GM23338 (cell line): Measurements from ENCODE around the gene GFRA4. TPM values are rescaled to one million over a fixed set of nuclear protein-coding genes. Genes with fewer than 3 reads are reported as not detected.

Experiments
- ATAC-seq: fragments of 200-7000 bp; cut with Tn5 transposase; 3 replicates; pipeline ENCODE4 v1.9.1; 2020
- DNase-seq: peaks from one replicate; pipeline ENCODE4 v3.0.0-alpha.2; 2015; ENCODE audit warnings: low spot score
- H2AFZ ChIP-seq: fragments of 200-600 bp; sonication (generic); 2 replicates; pipeline ENCODE4 v1.8.0; 2016; ENCODE audit warnings: antibody characterized with exemption, mild to moderate bottlenecking, moderate library complexity
- H3F3A ChIP-seq: fragments of 200-600 bp; sonication (generic); replicated peaks from 2 replicates; pipeline ENCODE4 v1.8.0; 2017; ENCODE audit warnings: antibody characterized with exemption, mixed run types, low read depth
- H3K27ac ChIP-seq: fragments of 200-600 bp; sonication (generic); 2 replicates; pipeline ENCODE4 v1.6.1; 2016; ENCODE audit warnings: low read depth
- H3K27me3 ChIP-seq: fragments of 200-600 bp; sonication (generic); 2 replicates; pipeline ENCODE4 v1.8.0; 2016; ENCODE audit warnings: mild to moderate bottlenecking, mixed run types, moderate library complexity; ENCODE audit not compliant: insufficient read depth
- H3K36me3 ChIP-seq: fragments of 200-600 bp; sonication (generic); 2 replicates; pipeline ENCODE4 v1.8.0; 2016; ENCODE audit warnings: mild to moderate bottlenecking; ENCODE audit not compliant: insufficient read depth
- H3K4me1 ChIP-seq: fragments of 200-600 bp; sonication (generic); 2 replicates; pipeline ENCODE4 v1.8.0; 2016; ENCODE audit warnings: mild to moderate bottlenecking, moderate library complexity; ENCODE audit not compliant: insufficient read depth
- H3K4me2 ChIP-seq: fragments of 200-600 bp; sonication (generic); 2 replicates; pipeline ENCODE4 v1.7.1; 2017; ENCODE audit warnings: mixed run types
- H3K4me3 ChIP-seq: fragments of 200-600 bp; sonication (generic); 2 replicates; pipeline ENCODE4 v1.6.1; 2016; ENCODE audit warnings: mixed run types
- H3K79me2 ChIP-seq: fragments of 200-600 bp; sonication (generic); replicated peaks from 2 replicates; pipeline ENCODE4 v1.8.0; 2017; ENCODE audit warnings: mild to moderate bottlenecking; ENCODE audit not compliant: insufficient read depth
- H3K9me2 ChIP-seq: fragments of 200-600 bp; sonication (generic); 2 replicates; pipeline ENCODE4 v1.8.0; 2017; ENCODE audit not compliant: insufficient read depth
- H4K20me1 ChIP-seq: fragments of 200-600 bp; sonication (generic); replicated peaks from 2 replicates; pipeline ENCODE4 v1.8.0; 2017; ENCODE audit warnings: mild to moderate bottlenecking; ENCODE audit not compliant: insufficient read depth
- H3K27ac Mint-ChIP-seq: 2 replicates; pipeline ENCODE4 v1.8.0; 2020; ENCODE audit warnings: inconsistent platforms, mild to moderate bottlenecking, moderate library complexity, mixed read lengths
- H3K27me3 Mint-ChIP-seq: 3 replicates; pipeline ENCODE4 v1.8.0; 2022; ENCODE audit warnings: low read depth, mild to moderate bottlenecking, moderate library complexity, mixed read lengths, inconsistent platforms; ENCODE audit not compliant: insufficient read depth, poor library complexity
- H3K36me3 Mint-ChIP-seq: 3 replicates; pipeline ENCODE4 v1.8.0; 2021; ENCODE audit warnings: low read depth, mild to moderate bottlenecking, inconsistent platforms, moderate library complexity, mixed read lengths
- H3K4me1 Mint-ChIP-seq: 3 replicates; pipeline ENCODE4 v1.8.0; 2020; ENCODE audit warnings: mild to moderate bottlenecking, inconsistent platforms, mixed read lengths
- H3K4me3 Mint-ChIP-seq: 3 replicates; pipeline ENCODE4 v1.8.0; 2021; ENCODE audit warnings: moderate library complexity, mild to moderate bottlenecking, inconsistent platforms, mixed read lengths
- H3K9me3 Mint-ChIP-seq: 3 replicates; pipeline ENCODE4 v1.8.0; 2020; ENCODE audit warnings: moderate library complexity, mild to moderate bottlenecking, inconsistent platforms, mixed read lengths
- JUNB ChIP-seq: IDR thresholded peaks from one replicate; pipeline ENCODE4 v1.6.1; 2016; ENCODE audit warnings: antibody characterized with exemption; ENCODE audit not compliant: unreplicated experiment
- REST ChIP-seq: IDR thresholded peaks from one replicate; pipeline ENCODE4 v1.6.1; 2018; ENCODE audit warnings: antibody characterized with exemption; ENCODE audit not compliant: unreplicated experiment
- STAT1 ChIP-seq: IDR thresholded peaks from one replicate; pipeline ENCODE4 v1.6.1; 2016; ENCODE audit warnings: antibody characterized with exemption; ENCODE audit not compliant: unreplicated experiment
- ZNF462 ChIP-seq: fragments of 250-450 bp; sonication (Bioruptor Pico); IDR thresholded peaks from 2 replicates; pipeline ENCODE4 v1.5.0; 2020; ENCODE audit warnings: mild to moderate bottlenecking, moderate library complexity
- polyA plus RNA-seq: library from polyadenylated mRNA; unstranded; fragments of >200 nt; fragmentation: Nextera tagmentation; extraction: Ambion mirVana; gene quantifications from 2 replicates; pipeline ENCODE4 v1.2.1, GENCODE V29; 2016
- total RNA-seq: library from RNA; depleted of rRNA; stranded (reverse); fragments of >200 nt; shearing (Covaris generic); gene quantifications from 2 replicates; pipeline ENCODE4 v1.2.3, GENCODE V29; 2014

Gene GFRA4
- total and polyA plus RNA-seq, 2 experiments from 2014 or later, result not detected

GRCh38 chr20:3681931-3682781 lies 19.0 kb upstream of the GFRA4 start, which contains the start of gene ADAM33 (continued):
- TF ChIP-seq REST (no peak), JUNB (no peak), STAT1 (no peak)

- no peak for TF ChIP-seq ZNF462 (CRISPR knock-in tag)
- H3K9me3 Mint-ChIP-seq, result no peaks in the 10 kb centered on the region
- H3K4me3 Mint-ChIP-seq, result peak overlapping the region; percentile 69
- Histone ChIP-seq H4K20me1 (no peaks in the 10 kb centered on the region), H3K79me2 (no peaks in the 10 kb centered on the region), H3K4me1 (peaks cover 20% of the 10 kb centered on the region), H3K4me3 (peak overlapping the region; percentile 74), H3K9me2 (no peaks in the 10 kb centered on the region), H3F3A (0 out of 2 replicates have a peak, but pooled peaks cover 3% of the 10 kb centered on the region), H2AFZ (peak overlapping the region; percentile 80; the same call in 1 of the 2 replicates), H3K27me3 (peaks cover 33% of the 10 kb centered on the region), H3K4me2 (peak overlapping the region; percentile 90), H3K36me3 (no peaks in the 10 kb centered on the region), H3K27ac (no peak overlapping the region)
- no peak overlapping the region for H3K27ac Mint-ChIP-seq
- DNase-seq, result no peak
- H3K27me3 Mint-ChIP-seq, result peaks cover 32% of the 10 kb centered on the region
- peak; percentile 5 for ATAC-seq
- no peaks in the 10 kb centered on the region for H3K36me3 Mint-ChIP-seq
- peaks cover 37% of the 10 kb centered on the region for H3K4me1 Mint-ChIP-seq
Observed at GRCh38 chr20:3681352-3681930, 18.2 kb upstream of the GFRA4 start.
